Keratinocyte (primary cell): ENCODE data around the gene CTTN. TPM values are rescaled to one million over a fixed set of nuclear protein-coding genes. Genes with fewer than 3 reads are reported as not detected.
"Not testable (repeated sequence)": the region's sequence is repeated elsewhere in the genome, so short reads cannot be mapped to it uniquely, and the experiment has no call there.

ENCODE experiments used
- DNase-seq: peaks from one replicate; pipeline ENCODE4 v3.0.0-alpha.2; 2011; ENCODE audit warnings: low read depth, missing footprints, low spot score
- FAIRE-seq: peaks from 2 replicates; lab custom pipeline; 2011; peaks lifted over from hg19 to GRCh38; lab: Jason Lieb, UNC
- H2AFZ ChIP-seq: 2 replicates; pipeline ENCODE4 v1.6.0; 2012; ENCODE audit warnings: low read length, control low read depth, inconsistent platforms; ENCODE audit not compliant: control insufficient read depth
- H3K27ac ChIP-seq: 2 replicates; pipeline ENCODE4 v1.5.1; 2011; ENCODE audit warnings: low read length; ENCODE audit not compliant: control insufficient read depth, insufficient read depth
- H3K27me3 ChIP-seq: 3 replicates; pipeline ENCODE4 v1.6.0; 2011; ENCODE audit warnings: low read length; ENCODE audit not compliant: control insufficient read depth, insufficient read depth; ENCODE audit errors: extremely low read depth
- H3K36me3 ChIP-seq, 2 experiments: 2 replicates in 1 of 2; 3 replicates in 1 of 2; pipeline ENCODE4 v1.5.1; 2011; ENCODE audit warnings: low read length in 2 of 2, mild to moderate bottlenecking in 1 of 2; ENCODE audit not compliant: control insufficient read depth in 2 of 2, insufficient read depth in 2 of 2; ENCODE audit errors: extremely low read depth in 1 of 2
- H3K4me1 ChIP-seq: 3 replicates; pipeline ENCODE4 v1.5.1; 2011; ENCODE audit warnings: low read length; ENCODE audit not compliant: control insufficient read depth, insufficient read depth; ENCODE audit errors: extremely low read depth
- H3K4me2 ChIP-seq: 3 replicates; pipeline ENCODE4 v1.6.0; 2011; ENCODE audit warnings: low read depth, low read length; ENCODE audit not compliant: control insufficient read depth, insufficient read depth; ENCODE audit errors: extremely low read depth
- H3K4me3 ChIP-seq, 3 experiments: fragments of 200-600 bp in 1 of 3; sonication (generic) in 1 of 3; 2 replicates in 2 of 3; 3 replicates in 1 of 3; pipeline ENCODE4 v1.5.1; 2011 to 2016; ENCODE audit warnings: low read length in 3 of 3, mild to moderate bottlenecking in 3 of 3, control low read depth in 2 of 3, inconsistent platforms in 1 of 3, low read depth in 1 of 3, mixed read lengths in 1 of 3, mixed run types in 1 of 3, moderate library complexity in 1 of 3; ENCODE audit not compliant: control insufficient read depth in 2 of 3, insufficient read depth in 2 of 3; ENCODE audit errors: extremely low read depth in 1 of 3
- H3K79me2 ChIP-seq: 2 replicates; pipeline ENCODE4 v1.6.0; 2012; ENCODE audit warnings: low read length; ENCODE audit not compliant: control insufficient read depth, insufficient read depth
- H3K9ac ChIP-seq: 3 replicates; pipeline ENCODE4 v1.6.0; 2011; ENCODE audit warnings: low read length; ENCODE audit not compliant: control insufficient read depth, insufficient read depth; ENCODE audit errors: extremely low read depth
- H3K9me1 ChIP-seq: 3 replicates; pipeline ENCODE4 v1.6.0; 2011; ENCODE audit warnings: low read length; ENCODE audit not compliant: control insufficient read depth, insufficient read depth; ENCODE audit errors: extremely low read depth
- H3K9me3 ChIP-seq: 2 replicates; pipeline ENCODE4 v1.5.1; 2012; ENCODE audit warnings: low read depth, low read length; ENCODE audit not compliant: control insufficient read depth
- H4K20me1 ChIP-seq: 3 replicates; pipeline ENCODE4 v1.6.0; 2011; ENCODE audit warnings: low read length; ENCODE audit not compliant: control insufficient read depth, insufficient read depth; ENCODE audit errors: extremely low read depth
- CTCF ChIP-seq, 3 experiments: IDR thresholded peaks in 1 of 3; conservative IDR thresholded peaks in 1 of 3; optimal IDR thresholded peaks in 1 of 3; 2 replicates in 2 of 3; 3 replicates in 1 of 3; pipeline versions ENCODE3 to v1.5.1; 2011; ENCODE audit warnings: low read length in 3 of 3, mild to moderate bottlenecking in 3 of 3, moderate library complexity in 2 of 3, control low read depth in 1 of 3, inconsistent platforms in 1 of 3; ENCODE audit not compliant: insufficient read depth in 2 of 3; ENCODE audit errors: extremely low read depth in 1 of 3
- EZH2 ChIP-seq: IDR thresholded peaks from one replicate; pipeline ENCODE4 v1.6.1; 2012; ENCODE audit warnings: inconsistent platforms, mild to moderate bottlenecking, low read length, moderate library complexity
- dilution Hi-C: fragments of 300-500 bp; cut with MboI; formaldehyde crosslinking; loops from one replicate; pipeline ENCODE4 v1.7.0; 2020; ENCODE audit warnings: low sequenced_read_pairs; ENCODE audit not compliant: extremely low pct_ligation_motif_present
- polyA plus RNA-seq, 5 experiments: library from polyadenylated mRNA; depleted of rRNA in 3 of 5; stranded (reverse) in 3 of 5; stranded (forward) in 1 of 5; unstranded in 1 of 5; fragments of >200 nt; gene quantifications; 1 replicate in 1 of 5; 2 replicates in 3 of 5; 3 replicates in 1 of 5; pipeline versions ENCODE4 v1.2.1 to v1.2.3, GENCODE V29; 2011 to 2012; ENCODE audit warnings: missing spikeins in 2 of 5, low read depth in 1 of 5, low replicate concordance in 1 of 5

CTTN gene
- polyA plus RNA-seq, 1 donor (not counting 4 experiments of a cell fraction or from before 2014, with no cell fraction given) = 184 TPM

GRCh38 chr11:70454197-70454767 is 56.0 kb downstream of the CTTN start:
- no peaks in the 10 kb centered on the region for H3K9me1 ChIP-seq
- no peak for DNase-seq
- TF ChIP-seq EZH2 (no peak), CTCF (optimal IDR thresholded peaks at IDR 0.05 in 1 of 3, IDR thresholded peaks at IDR 0.05 in 1 of 3, conservative IDR thresholded peaks at IDR 0.05 in 1 of 3; ENCODE audit: extremely low read depth in 1 of 3, insufficient read depth in 2 of 3, low read length in 3 of 3) (no peak)
- H3K9ac ChIP-seq = no peak overlapping the region
- no peak for FAIRE-seq
- no peaks in the 10 kb centered on the region for H3K36me3 ChIP-seq
- dilution Hi-C loops = no loop called here
- H3K4me3 ChIP-seq = no peak overlapping the region
- no peak overlapping the region for H3K4me2 ChIP-seq
- H3K27me3 ChIP-seq = no peaks in the 10 kb centered on the region
- no peaks in the 10 kb centered on the region for H3K79me2 ChIP-seq
- no peaks in the 10 kb centered on the region for H4K20me1 ChIP-seq
- no peak overlapping the region for H3K27ac ChIP-seq
- no peaks in the 10 kb centered on the region for H3K4me1 ChIP-seq
- no peaks in the 10 kb centered on the region for H3K9me3 ChIP-seq
- no peak overlapping the region for H2AFZ ChIP-seq

- dilution Hi-C loops, FAIRE-seq, H3K36me3 ChIP-seq: not testable (repeated sequence)
Observed at GRCh38 chr11:70454811-70455210, 56.5 kb downstream of the CTTN start.

GRCh38 chr11:70455354-70455753 is 57.0 kb downstream of the CTTN start:
- H3K9me3 ChIP-seq = no peaks in the 10 kb centered on the region
- H3K4me1 ChIP-seq = no peaks in the 10 kb centered on the region
- no peak for FAIRE-seq
- no peak overlapping the region for H3K27ac ChIP-seq
- no peak overlapping the region for H3K4me3 ChIP-seq
- dilution Hi-C loops = no loop called here
- H3K36me3 ChIP-seq = no peaks in the 10 kb centered on the region
- TF ChIP-seq EZH2 (no peak), CTCF (optimal IDR thresholded peaks at IDR 0.05 in 1 of 3, IDR thresholded peaks at IDR 0.05 in 1 of 3, conservative IDR thresholded peaks at IDR 0.05 in 1 of 3; ENCODE audit: extremely low read depth in 1 of 3, insufficient read depth in 2 of 3, low read length in 3 of 3) (no peak)
- no peaks in the 10 kb centered on the region for H3K79me2 ChIP-seq
- no peaks in the 10 kb centered on the region for H3K9me1 ChIP-seq
- DNase-seq = no peak
- H2AFZ ChIP-seq = no peak overlapping the region
- no peak overlapping the region for H3K9ac ChIP-seq
- H4K20me1 ChIP-seq = no peaks in the 10 kb centered on the region
- no peak overlapping the region for H3K4me2 ChIP-seq
- H3K27me3 ChIP-seq = no peaks in the 10 kb centered on the region

More at GRCh38 chr11:70454811-70455210, 56.5 kb downstream of the CTTN start:
- not testable (repeated sequence) for H3K79me2 ChIP-seq, H3K9ac ChIP-seq, H3K4me1 ChIP-seq, H3K27me3 ChIP-seq, H3K4me3 ChIP-seq, H3K9me3 ChIP-seq, H3K27ac ChIP-seq, H3K4me2 ChIP-seq, H2AFZ ChIP-seq, DNase-seq, H3K9me1 ChIP-seq, H4K20me1 ChIP-seq
